ENCODE results near the gene CD99.

GRCh38 chrX:2769615-2770014 is 78.5 kb downstream of the CD99 start:
- TF ChIP-seq POLR2A (IDR thresholded peaks at IDR 0.05) = no peak
- TF ChIP-seq CTCF (IDR thresholded peaks at IDR 0.05) = no peak

Data from adrenal gland (tissue), 5 donors.